ENCODE measurements around the gene JAZF1.

Gene JAZF1

GRCh38 chr7:27842851-27843250 is 337.7 kb downstream of the JAZF1 start:
- Histone ChIP-seq H3K27ac (ENCODE audit: low read depth, low read length) (no peak overlapping the region), H3K79me2 (ENCODE audit: control insufficient read depth, low read length) (no peaks in the 10 kb centered on the region), H3F3A (ENCODE audit: control insufficient read depth, insufficient read depth) (no peaks in the 10 kb centered on the region; the same call in 1 of the 2 replicates), H4K20me1 (ENCODE audit: control insufficient read depth, insufficient read depth, low read depth, low read length) (no peaks in the 10 kb centered on the region), H3K4me2 (ENCODE audit: low read length) (no peak overlapping the region), H3K27me3 (ENCODE audit: control insufficient read depth, low read length) (no peaks in the 10 kb centered on the region), H3K9me3 (ENCODE audit: control insufficient read depth, insufficient read depth, low read length) (no peaks in the 10 kb centered on the region), H3K9me2 (replicated peaks; ENCODE audit: control insufficient read depth, low read length) (no peaks in the 10 kb centered on the region), H3K36me3 (ENCODE audit: control insufficient read depth, low read length) (peaks cover 22% of the 10 kb centered on the region), H3K4me1 (ENCODE audit: control insufficient read depth, low read length) (no peaks in the 10 kb centered on the region), H3K4me3 (ENCODE audit: low read length) (no peak overlapping the region)
- TF ChIP-seq, protein P1, sequence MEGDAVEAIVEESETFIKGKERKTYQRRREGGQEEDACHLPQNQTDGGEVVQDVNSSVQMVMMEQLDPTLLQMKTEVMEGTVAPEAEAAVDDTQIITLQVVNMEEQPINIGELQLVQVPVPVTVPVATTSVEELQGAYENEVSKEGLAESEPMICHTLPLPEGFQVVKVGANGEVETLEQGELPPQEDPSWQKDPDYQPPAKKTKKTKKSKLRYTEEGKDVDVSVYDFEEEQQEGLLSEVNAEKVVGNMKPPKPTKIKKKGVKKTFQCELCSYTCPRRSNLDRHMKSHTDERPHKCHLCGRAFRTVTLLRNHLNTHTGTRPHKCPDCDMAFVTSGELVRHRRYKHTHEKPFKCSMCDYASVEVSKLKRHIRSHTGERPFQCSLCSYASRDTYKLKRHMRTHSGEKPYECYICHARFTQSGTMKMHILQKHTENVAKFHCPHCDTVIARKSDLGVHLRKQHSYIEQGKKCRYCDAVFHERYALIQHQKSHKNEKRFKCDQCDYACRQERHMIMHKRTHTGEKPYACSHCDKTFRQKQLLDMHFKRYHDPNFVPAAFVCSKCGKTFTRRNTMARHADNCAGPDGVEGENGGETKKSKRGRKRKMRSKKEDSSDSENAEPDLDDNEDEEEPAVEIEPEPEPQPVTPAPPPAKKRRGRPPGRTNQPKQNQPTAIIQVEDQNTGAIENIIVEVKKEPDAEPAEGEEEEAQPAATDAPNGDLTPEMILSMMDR (IDR thresholded peaks at IDR 0.05; ENCODE audit: low read depth, low read length, poor library complexity, severe bottlenecking): no peak

GRCh38 chr7:27842094-27842692 is 338.4 kb downstream of the JAZF1 start:
- Histone ChIP-seq H3K9me2 (replicated peaks; ENCODE audit: control insufficient read depth, low read length) (no peaks in the 10 kb centered on the region), H4K20me1 (ENCODE audit: control insufficient read depth, insufficient read depth, low read depth, low read length) (no peaks in the 10 kb centered on the region), H3K27me3 (ENCODE audit: control insufficient read depth, low read length) (no peaks in the 10 kb centered on the region), H3K36me3 (ENCODE audit: control insufficient read depth, low read length) (peaks cover 27% of the 10 kb centered on the region), H3K4me1 (ENCODE audit: control insufficient read depth, low read length) (no peaks in the 10 kb centered on the region), H3F3A (ENCODE audit: control insufficient read depth, insufficient read depth) (no peaks in the 10 kb centered on the region; the same call in 1 of the 2 replicates), H3K4me2 (ENCODE audit: low read length) (no peak overlapping the region), H3K27ac (ENCODE audit: low read depth, low read length) (no peak overlapping the region), H3K9me3 (ENCODE audit: control insufficient read depth, insufficient read depth, low read length) (no peaks in the 10 kb centered on the region), H3K79me2 (ENCODE audit: control insufficient read depth, low read length) (no peaks in the 10 kb centered on the region), H3K4me3 (ENCODE audit: low read length) (no peak overlapping the region)
- TF ChIP-seq, protein P1 (IDR thresholded peaks at IDR 0.05; ENCODE audit: low read depth, low read length, poor library complexity, severe bottlenecking): no peak
- no peak for TF ChIP-seq EZH2phosphoT487 (IDR thresholded peaks at IDR 0.05; ENCODE audit: borderline replicate concordance, low read length)

DNA sequence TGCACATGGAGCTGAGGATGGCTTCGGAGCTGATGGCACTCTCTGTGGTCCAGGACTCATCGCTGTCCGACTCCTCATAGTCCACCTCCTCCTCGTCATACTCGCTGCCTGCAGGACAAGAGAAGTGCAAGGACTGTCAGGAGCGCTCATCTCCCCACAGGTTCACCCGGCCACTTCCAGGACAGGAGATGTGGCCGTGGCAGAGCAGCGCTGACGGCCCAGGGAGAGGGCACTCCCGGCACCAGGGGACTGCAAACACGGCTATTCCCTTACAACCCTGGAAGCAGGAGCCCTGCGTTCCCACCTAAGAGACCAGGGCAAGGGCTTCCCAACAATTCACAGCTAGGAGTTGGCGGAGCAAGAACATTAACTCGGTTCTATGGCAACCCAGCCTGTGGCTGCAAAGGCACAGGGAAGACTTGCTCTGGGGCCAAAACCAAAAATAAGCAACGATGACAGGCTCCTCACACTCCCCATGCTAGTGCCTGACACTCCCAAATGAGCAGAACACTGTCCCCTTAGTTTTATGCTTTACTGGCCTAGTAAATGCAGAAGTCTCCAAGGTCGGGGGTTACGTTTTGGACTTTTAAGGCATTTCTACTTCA is 339.7 kb downstream of the JAZF1 start:
- H3K4me2 ChIP-seq (ENCODE audit: low read length): no peak overlapping the region
- no peaks in the 10 kb centered on the region; the same call in 1 of the 2 replicates for H3F3A ChIP-seq (ENCODE audit: control insufficient read depth, insufficient read depth)
- H3K9me2 ChIP-seq (replicated peaks; ENCODE audit: control insufficient read depth, low read length): no peaks in the 10 kb centered on the region
- no peaks in the 10 kb centered on the region for H3K9me3 ChIP-seq (ENCODE audit: control insufficient read depth, insufficient read depth, low read length)
- H3K27me3 ChIP-seq (ENCODE audit: control insufficient read depth, low read length): no peaks in the 10 kb centered on the region
- no peaks in the 10 kb centered on the region for H3K4me1 ChIP-seq (ENCODE audit: control insufficient read depth, low read length)
- H3K4me3 ChIP-seq (ENCODE audit: low read length): no peak overlapping the region
- peaks cover 35% of the 10 kb centered on the region for H3K36me3 ChIP-seq (ENCODE audit: control insufficient read depth, low read length)
- no peak overlapping the region for H3K27ac ChIP-seq (ENCODE audit: low read depth, low read length)
- no peaks in the 10 kb centered on the region for H4K20me1 ChIP-seq (ENCODE audit: control insufficient read depth, insufficient read depth, low read depth, low read length)
- TF ChIP-seq, protein P1 (IDR thresholded peaks at IDR 0.05; ENCODE audit: low read depth, low read length, poor library complexity, severe bottlenecking): no peak
- TF ChIP-seq EZH2phosphoT487 (IDR thresholded peaks at IDR 0.05; ENCODE audit: borderline replicate concordance, low read length): no peak
- no peaks in the 10 kb centered on the region for H3K79me2 ChIP-seq (ENCODE audit: control insufficient read depth, low read length)

Data from DOHH2 (cell line).